Psoas muscle (tissue), 8 donors: ENCODE measurements around the gene ACR. TPM values are rescaled to one million over a fixed set of nuclear protein-coding genes. Genes with fewer than 3 reads are reported as not detected.
A peak's percentile ranks its signal among the peaks of the same experiment; 100 is the strongest.

ENCODE experiments used
- ATAC-seq, 4 donors: fragments of 200-7000 bp; cut with Tn5 transposase; one replicate each; pipeline ENCODE4 v1.9.1; 2020; ENCODE audit warnings: moderate library complexity in 3 of 4, mild to moderate bottlenecking in 2 of 4
- DNase-seq, 2 donors: peaks; one replicate each; pipeline ENCODE4 v3.0.0-alpha.2; 2020
- H3K27ac ChIP-seq: fragments of 200-600 bp; one replicate; pipeline ENCODE4 v1.8.0; 2022
- H3K27me3 ChIP-seq, 3 donors: fragments of 200-600 bp in 1 of 3; one replicate each; pipeline versions ENCODE4 v1.6.1 to v1.8.0; 2013 to 2022; ENCODE audit warnings: low read length in 2 of 3, mild to moderate bottlenecking in 2 of 3, moderate library complexity in 1 of 3; ENCODE audit not compliant: insufficient read depth in 3 of 3
- H3K36me3 ChIP-seq, 2 donors: fragments of 200-600 bp in 1 of 2; one replicate each; pipeline versions ENCODE4 v1.6.1 to v1.8.0; 2013 to 2022; ENCODE audit warnings: low read depth in 1 of 2, mild to moderate bottlenecking in 1 of 2, moderate library complexity in 1 of 2; ENCODE audit not compliant: insufficient read depth in 1 of 2
- H3K4me1 ChIP-seq: fragments of 200-600 bp; one replicate; pipeline ENCODE4 v1.8.0; 2022
- H3K4me3 ChIP-seq: fragments of 200-600 bp; one replicate; pipeline ENCODE4 v1.8.0; 2022; ENCODE audit warnings: mild to moderate bottlenecking
- H3K9me3 ChIP-seq: fragments of 200-600 bp; one replicate; pipeline ENCODE4 v1.8.0; 2022
- WGBS, 3 donors: extraction: QIAGEN DNeasy Blood & Tissue Kit; methylation state at CpG; one replicate each; pipeline versions ENCODE4 v1.1.6 to v1.1.7; 2013; 5-methylcytosine and 5-hydroxymethylcytosine counted together
- intact Hi-C, 2 donors: fragments of 100-400 bp; cut with DNase I; formaldehyde crosslinking; loops; one replicate each; pipeline versions ENCODE4 v1.11.0 to v1.14.2; 2022
- polyA plus RNA-seq, 3 donors: library from polyadenylated mRNA; stranded (reverse); fragments of 200-250 nt; gene quantifications; one replicate each; pipeline ENCODE4 v1.2.3, GENCODE V29; 2013
- total RNA-seq, 4 donors: library from RNA; stranded (reverse); fragmentation: NEBNext Ultra II Directional in 2 of 4; extraction: Animal tissue kit (Norgen Biotek cat#: 25700) in 2 of 4; gene quantifications; one replicate each; pipeline versions ENCODE4 v1.2.1 to v1.2.4, GENCODE V29; 2021 to 2023
- TF ChIP-seq, protein P1 (sequence below): fragments of 200-600 bp; IDR thresholded peaks from one replicate; pipeline ENCODE4 v1.8.0; 2022; ENCODE audit warnings: antibody characterized with exemption
- donor health status: healthy with polysubstance abuse.
- donor health status: DM: no; HTN: no; CAD: no; lungs with moderate emphysema.
- donor health status: Bipolar disorder and iron deficiency.
- donor health status: healthy.
- donor health status: DM: yes; HTN: yes; CAD: no.
- donor health status: DM: no; HTN: no; CAD: no.
- donor health status: DM: no; HTN: no; CAD: no.
- donor health status: DM: yes; HTN: yes; CAD: no.

Gene ACR
- total and polyA plus RNA-seq, 7 donors = 0.10 to 0.82 (median 0.26) TPM; not detected in 2

DNA sequence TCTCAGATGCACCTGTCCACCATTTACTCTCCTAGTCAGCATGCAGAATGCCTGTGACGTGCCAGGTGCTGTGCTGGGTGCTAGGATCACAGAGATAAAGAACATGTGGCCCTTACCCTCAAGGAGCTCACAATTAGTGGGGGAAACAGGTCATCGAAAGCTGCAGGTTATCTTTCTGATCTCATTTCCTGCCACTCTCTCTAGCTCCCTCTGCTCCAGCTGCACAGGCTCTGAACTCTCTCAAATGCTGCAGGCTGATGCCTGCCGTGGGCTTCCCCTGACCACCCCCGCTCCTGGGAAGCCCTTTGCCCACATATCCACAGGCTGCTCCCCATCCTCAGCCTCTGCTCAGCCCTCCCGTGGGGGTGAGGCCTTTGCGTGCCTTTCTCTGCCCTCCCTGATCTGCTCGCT is 35.7 kb upstream of the ACR start:
- intact Hi-C loops = loop anchor here in 1 of 2 donors (5.0 kb wide), 1 partner anchor 75 kb away; the partner anchor contains the start of gene ARSA
- Histone ChIP-seq H3K27me3 (peaks cover 0 to 6% (median 0%) of the 10 kb centered on the region in 3 donors), H3K4me1 (no peaks in the 10 kb centered on the region), H3K36me3 (peaks cover 0 to 3% of the 10 kb centered on the region in 2 donors), H3K9me3 (no peaks in the 10 kb centered on the region), H3K27ac (no peak overlapping the region), H3K4me3 (no peak overlapping the region)
- no peak for ATAC-seq
- DNase-seq = peak in 1 of 2 donors; percentile 12
- 69 to 74% (median 72%) methylated on average over 7 of the region's 7 CpGs for WGBS, 3 donors
- TF ChIP-seq, protein P1, sequence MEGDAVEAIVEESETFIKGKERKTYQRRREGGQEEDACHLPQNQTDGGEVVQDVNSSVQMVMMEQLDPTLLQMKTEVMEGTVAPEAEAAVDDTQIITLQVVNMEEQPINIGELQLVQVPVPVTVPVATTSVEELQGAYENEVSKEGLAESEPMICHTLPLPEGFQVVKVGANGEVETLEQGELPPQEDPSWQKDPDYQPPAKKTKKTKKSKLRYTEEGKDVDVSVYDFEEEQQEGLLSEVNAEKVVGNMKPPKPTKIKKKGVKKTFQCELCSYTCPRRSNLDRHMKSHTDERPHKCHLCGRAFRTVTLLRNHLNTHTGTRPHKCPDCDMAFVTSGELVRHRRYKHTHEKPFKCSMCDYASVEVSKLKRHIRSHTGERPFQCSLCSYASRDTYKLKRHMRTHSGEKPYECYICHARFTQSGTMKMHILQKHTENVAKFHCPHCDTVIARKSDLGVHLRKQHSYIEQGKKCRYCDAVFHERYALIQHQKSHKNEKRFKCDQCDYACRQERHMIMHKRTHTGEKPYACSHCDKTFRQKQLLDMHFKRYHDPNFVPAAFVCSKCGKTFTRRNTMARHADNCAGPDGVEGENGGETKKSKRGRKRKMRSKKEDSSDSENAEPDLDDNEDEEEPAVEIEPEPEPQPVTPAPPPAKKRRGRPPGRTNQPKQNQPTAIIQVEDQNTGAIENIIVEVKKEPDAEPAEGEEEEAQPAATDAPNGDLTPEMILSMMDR = no peak

DNA sequence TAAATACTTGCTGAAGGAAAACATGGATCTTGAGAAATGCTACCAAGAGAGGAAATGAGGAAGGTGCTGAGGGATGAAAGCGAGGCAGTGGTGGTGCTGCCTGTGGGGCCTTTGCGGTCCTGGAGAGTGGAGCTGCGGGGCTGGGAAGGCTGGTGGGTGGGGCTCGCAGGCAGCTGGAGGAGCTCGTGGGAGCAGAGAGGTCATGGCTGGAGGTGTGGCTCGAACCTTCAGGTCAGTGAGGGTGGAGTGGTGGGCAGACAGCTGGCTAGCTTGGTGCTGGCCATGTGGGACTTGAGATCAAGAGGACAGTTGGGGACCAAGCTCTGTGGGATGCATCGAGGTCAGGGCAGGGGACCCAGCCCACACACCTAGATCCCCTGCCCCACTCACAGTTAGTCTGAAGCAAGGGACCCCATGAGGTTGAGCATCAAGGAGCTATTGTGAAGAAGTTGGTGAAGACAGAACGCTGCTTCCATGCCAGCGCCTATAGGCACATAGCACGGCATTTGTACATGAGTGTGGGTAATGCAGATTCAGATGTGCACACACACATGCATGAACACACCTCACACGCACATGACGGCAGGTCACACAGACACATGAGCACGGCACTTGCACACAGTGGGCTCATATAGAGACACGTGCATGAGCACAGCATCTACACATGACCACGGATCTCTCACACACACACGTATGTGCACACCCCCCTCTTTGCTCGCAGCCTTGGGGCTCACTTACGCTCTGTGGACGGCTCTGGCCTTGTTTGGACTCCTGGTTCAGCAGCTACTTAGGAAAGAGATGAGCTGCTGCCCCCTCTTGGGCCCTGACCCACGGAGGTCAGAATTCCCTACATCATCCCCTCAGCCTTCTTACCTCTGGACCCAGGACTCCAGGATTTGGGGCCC is 34.9 kb upstream of the ACR start:
- Histone ChIP-seq H3K9me3 (no peaks in the 10 kb centered on the region), H3K27me3 (peaks cover 0 to 1% (median 0%) of the 10 kb centered on the region in 3 donors), H3K4me1 (no peaks in the 10 kb centered on the region), H3K27ac (no peak overlapping the region), H3K36me3 (peaks cover 0 to 3% of the 10 kb centered on the region in 2 donors), H3K4me3 (no peak overlapping the region)
- TF ChIP-seq, protein P1 = no peak
- DNase-seq (peak in 1 of 2 donors; percentile 36), ATAC-seq (no peak)
- intact Hi-C loops = loop anchor here in 1 of 2 donors (5.0 kb wide), 1 partner anchor 76 kb away; the partner anchor contains the start of gene ARSA
- WGBS, 3 donors = 84 to 85% (median 85%) methylated on average over 20 of the region's 20 CpGs

DNA sequence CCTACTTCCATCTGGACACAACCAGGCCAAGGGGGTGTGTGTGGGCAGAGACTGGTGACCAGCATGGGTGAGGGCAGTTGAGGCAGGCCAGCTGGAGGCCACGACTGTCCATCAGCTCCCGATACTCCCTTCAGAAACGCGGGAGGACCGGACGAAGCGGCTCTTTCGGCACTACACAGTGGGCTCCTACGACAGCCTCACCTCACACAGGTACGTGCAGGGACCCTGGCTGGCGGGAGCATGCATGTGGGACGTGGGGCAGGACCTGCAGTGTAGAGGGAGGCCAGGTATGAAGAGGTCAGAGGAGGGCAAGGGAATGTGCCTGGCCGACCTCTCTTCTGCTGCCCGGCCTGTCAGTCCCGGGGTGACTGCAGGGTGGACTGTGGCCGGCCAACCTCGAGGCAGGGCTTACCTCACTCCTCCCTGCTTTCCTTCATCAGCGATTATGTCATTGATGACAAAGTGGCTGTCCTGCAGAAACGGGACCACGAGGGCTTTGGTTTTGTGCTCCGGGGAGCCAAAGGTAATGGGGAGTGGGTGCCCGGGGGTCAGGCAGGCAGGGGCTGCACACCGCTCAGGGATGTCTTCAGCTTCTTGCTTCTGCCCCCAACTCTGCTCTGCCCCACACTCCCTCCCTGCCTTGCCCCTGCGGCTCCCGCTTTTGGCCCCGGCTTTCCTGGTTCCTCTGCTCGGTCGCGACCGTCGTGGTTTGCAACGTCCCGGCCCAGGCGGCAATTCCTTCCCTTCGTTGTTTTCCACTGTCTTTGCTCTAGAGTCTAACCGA is 34.1 kb upstream of the ACR start:
- ATAC-seq (no peak), DNase-seq (peak in 1 of 2 donors; percentile 26)
- TF ChIP-seq, protein P1 = no peak
- intact Hi-C loops = loop anchor here in 1 of 2 donors (5.0 kb wide), 1 partner anchor 77 kb away; the partner anchor contains the start of gene ARSA
- Histone ChIP-seq H3K4me1 (no peaks in the 10 kb centered on the region), H3K27ac (no peak overlapping the region), H3K4me3 (no peak overlapping the region), H3K36me3 (peaks cover 0 to 3% of the 10 kb centered on the region in 2 donors), H3K27me3 (no peaks in the 10 kb centered on the region), H3K9me3 (no peaks in the 10 kb centered on the region)
- 83 to 87% (median 85%) methylated on average over 31 to 36 of the region's 36 CpGs for WGBS, 3 donors

DNA sequence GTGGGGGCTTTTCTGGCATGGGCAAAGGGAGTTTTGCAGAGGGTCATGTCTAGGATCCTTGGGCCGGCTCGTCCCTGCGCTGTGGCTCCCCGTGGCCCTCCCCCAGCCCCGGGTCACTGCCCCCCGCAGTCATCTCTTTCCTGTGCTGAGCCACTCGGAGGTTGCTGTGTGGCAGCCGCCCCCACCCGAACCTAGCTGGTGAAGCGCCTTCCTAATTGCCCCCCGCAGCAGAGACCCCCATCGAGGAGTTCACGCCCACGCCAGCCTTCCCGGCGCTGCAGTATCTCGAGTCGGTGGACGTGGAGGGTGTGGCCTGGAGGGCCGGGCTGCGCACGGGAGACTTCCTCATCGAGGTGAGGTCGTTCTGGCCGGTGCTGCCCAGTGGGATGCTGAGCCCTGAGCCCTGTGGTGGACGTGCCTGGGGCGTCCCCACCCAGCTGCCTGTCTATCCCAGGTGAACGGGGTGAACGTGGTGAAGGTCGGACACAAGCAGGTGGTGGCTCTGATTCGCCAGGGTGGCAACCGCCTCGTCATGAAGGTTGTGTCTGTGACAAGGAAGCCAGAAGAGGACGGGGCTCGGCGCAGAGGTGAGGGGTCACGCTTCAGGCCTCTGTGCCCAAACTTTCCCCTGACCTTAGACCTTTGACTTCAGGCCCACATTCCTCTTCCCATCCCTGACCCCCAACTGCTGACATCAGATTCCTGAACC is 33.3 kb upstream of the ACR start:
- Histone ChIP-seq H3K27ac (no peak overlapping the region), H3K4me3 (no peak overlapping the region), H3K36me3 (peaks cover 0 to 3% of the 10 kb centered on the region in 2 donors), H3K27me3 (no peaks in the 10 kb centered on the region), H3K9me3 (no peaks in the 10 kb centered on the region), H3K4me1 (no peaks in the 10 kb centered on the region)
- TF ChIP-seq, protein P1 = no peak
- intact Hi-C loops = loop anchor here in 1 of 2 donors (5.0 kb wide), 1 partner anchor 77 kb away; the partner anchor contains the start of gene ARSA
- ATAC-seq (no peak), DNase-seq (peak in 1 of 2 donors; percentile 45)
- 81 to 83% (median 81%) methylated on average over 36 to 37 of the region's 37 CpGs for WGBS, 3 donors
